ENCODE results near the gene TSSK6.

TSSK6 gene

DNA sequence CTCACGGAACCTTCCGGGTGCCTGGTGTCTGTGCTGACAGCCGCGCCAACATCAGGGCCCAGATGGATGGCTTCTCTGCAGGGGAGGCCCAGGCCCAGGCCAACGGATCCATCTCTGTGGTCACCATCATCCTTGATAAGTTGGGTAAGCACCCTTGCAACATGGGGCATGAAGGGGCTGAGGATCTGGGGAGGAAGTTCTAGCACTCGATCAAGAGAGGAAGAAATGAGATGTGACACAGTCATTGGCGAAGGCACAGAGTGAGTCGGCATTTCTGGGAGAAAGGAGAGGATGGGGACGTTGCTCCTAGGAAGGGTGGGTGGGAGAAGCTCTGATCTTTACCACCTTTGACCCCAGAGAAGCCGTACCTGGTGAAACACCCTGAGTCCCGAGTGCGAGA is 27.2 kb upstream of the TSSK6 start:
- Histone ChIP-seq H3K27me3 (ENCODE audit: control insufficient read depth, insufficient read depth, low read length) (peaks cover 3% of the 10 kb centered on the region), H3K4me1 (peaks cover 3% of the 10 kb centered on the region), H3K4me2 (ENCODE audit: low read length) (no peak overlapping the region), H3K27ac (no peak overlapping the region), H3K36me3 (ENCODE audit: control insufficient read depth, insufficient read depth, low read length) (no peaks in the 10 kb centered on the region), H2AFZ (no peak overlapping the region), H3K9me3 (ENCODE audit: control insufficient read depth, low read length) (no peaks in the 10 kb centered on the region), H3K4me3 (ENCODE audit: low read depth, low read length) (no peak overlapping the region), H3K79me2 (no peaks in the 10 kb centered on the region), H3K9ac (no peak overlapping the region)
- TF ChIP-seq, protein P1, sequence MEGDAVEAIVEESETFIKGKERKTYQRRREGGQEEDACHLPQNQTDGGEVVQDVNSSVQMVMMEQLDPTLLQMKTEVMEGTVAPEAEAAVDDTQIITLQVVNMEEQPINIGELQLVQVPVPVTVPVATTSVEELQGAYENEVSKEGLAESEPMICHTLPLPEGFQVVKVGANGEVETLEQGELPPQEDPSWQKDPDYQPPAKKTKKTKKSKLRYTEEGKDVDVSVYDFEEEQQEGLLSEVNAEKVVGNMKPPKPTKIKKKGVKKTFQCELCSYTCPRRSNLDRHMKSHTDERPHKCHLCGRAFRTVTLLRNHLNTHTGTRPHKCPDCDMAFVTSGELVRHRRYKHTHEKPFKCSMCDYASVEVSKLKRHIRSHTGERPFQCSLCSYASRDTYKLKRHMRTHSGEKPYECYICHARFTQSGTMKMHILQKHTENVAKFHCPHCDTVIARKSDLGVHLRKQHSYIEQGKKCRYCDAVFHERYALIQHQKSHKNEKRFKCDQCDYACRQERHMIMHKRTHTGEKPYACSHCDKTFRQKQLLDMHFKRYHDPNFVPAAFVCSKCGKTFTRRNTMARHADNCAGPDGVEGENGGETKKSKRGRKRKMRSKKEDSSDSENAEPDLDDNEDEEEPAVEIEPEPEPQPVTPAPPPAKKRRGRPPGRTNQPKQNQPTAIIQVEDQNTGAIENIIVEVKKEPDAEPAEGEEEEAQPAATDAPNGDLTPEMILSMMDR (IDR thresholded peaks at IDR 0.05), result no peak

DNA sequence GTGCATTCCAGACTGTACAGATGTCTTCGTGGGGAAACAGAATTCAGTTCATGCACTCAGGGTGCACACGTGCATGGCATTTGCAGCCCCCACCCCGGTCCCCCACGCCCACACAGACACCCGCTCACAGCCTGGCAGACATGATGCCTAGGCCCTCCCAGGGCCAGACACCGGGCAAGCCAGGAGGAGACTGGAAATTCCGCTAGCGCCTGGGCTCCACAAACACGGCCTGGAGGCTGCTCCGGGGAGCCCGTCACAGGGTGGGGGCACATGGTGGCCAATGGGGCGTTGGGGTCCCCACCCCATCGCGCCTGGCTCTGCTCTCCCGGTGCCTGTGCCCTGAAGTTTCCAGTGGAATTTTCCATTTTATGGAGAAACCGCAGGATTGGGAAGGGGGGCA is 26.3 kb upstream of the TSSK6 start:
- H3K27ac ChIP-seq, result no peak overlapping the region
- no peaks in the 10 kb centered on the region for H3K36me3 ChIP-seq (ENCODE audit: control insufficient read depth, insufficient read depth, low read length)
- H3K4me2 ChIP-seq (ENCODE audit: low read length), result no peak overlapping the region
- H3K79me2 ChIP-seq, result no peaks in the 10 kb centered on the region
- H2AFZ ChIP-seq, result no peak overlapping the region
- TF ChIP-seq, protein P1 (IDR thresholded peaks at IDR 0.05), result no peak
- no peak overlapping the region for H3K9ac ChIP-seq
- peaks cover 3% of the 10 kb centered on the region for H3K27me3 ChIP-seq (ENCODE audit: control insufficient read depth, insufficient read depth, low read length)
- H3K9me3 ChIP-seq (ENCODE audit: control insufficient read depth, low read length), result no peaks in the 10 kb centered on the region
- no peak overlapping the region for H3K4me3 ChIP-seq (ENCODE audit: low read depth, low read length)
- peaks cover 3% of the 10 kb centered on the region for H3K4me1 ChIP-seq

DNA sequence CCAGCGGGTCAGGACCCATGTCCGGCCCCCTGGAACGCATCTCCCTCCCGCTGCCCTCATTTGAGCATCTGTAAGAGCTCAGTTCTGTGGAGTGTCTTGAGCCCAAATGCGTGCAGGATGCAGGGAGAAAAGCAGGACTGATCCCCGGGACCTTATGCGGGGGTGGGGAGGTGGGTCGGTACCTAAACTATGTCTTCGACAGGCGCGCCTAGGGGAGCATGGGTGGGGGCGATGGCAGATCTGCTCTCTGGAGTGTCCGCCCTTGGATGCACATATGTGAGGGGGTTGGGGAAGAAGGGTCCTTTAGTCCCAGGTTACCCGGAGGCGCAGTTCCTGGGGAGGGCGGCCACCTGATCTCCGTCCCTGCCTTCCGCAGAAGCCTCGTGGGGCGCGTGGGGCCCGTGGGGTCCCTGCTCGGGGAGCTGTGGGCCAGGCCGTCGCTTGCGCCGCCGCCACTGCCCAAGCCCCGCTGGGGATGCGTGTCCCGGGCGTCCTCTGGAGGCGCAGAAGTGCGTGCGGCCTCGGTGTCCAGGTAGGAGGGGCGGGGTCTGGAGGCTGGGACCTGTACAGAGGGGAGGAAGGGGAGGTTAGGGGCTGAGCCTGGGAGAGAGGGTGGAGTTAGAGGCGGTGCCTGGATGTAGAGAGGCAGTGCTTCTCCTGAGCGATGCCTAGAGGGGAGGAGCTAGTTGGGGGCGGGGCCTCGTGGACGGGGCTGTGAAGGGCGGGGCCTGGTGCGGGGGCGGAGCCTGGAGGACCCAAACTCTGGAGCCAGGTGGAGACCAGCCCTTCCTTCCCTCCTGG is 25.6 kb upstream of the TSSK6 start:
- H3K27me3 ChIP-seq (ENCODE audit: control insufficient read depth, insufficient read depth, low read length), result peaks cover 3% of the 10 kb centered on the region
- peak overlapping the region; percentile 30 for H2AFZ ChIP-seq
- no peak overlapping the region for H3K4me2 ChIP-seq (ENCODE audit: low read length)
- H3K36me3 ChIP-seq (ENCODE audit: control insufficient read depth, insufficient read depth, low read length), result no peaks in the 10 kb centered on the region
- H3K9ac ChIP-seq, result no peak overlapping the region
- no peak overlapping the region for H3K4me3 ChIP-seq (ENCODE audit: low read depth, low read length)
- H3K79me2 ChIP-seq, result no peaks in the 10 kb centered on the region
- H3K4me1 ChIP-seq, result peaks cover 3% of the 10 kb centered on the region
- TF ChIP-seq, protein P1 (IDR thresholded peaks at IDR 0.05), result no peak
- no peaks in the 10 kb centered on the region for H3K9me3 ChIP-seq (ENCODE audit: control insufficient read depth, low read length)
- H3K27ac ChIP-seq, result no peak overlapping the region

DNA sequence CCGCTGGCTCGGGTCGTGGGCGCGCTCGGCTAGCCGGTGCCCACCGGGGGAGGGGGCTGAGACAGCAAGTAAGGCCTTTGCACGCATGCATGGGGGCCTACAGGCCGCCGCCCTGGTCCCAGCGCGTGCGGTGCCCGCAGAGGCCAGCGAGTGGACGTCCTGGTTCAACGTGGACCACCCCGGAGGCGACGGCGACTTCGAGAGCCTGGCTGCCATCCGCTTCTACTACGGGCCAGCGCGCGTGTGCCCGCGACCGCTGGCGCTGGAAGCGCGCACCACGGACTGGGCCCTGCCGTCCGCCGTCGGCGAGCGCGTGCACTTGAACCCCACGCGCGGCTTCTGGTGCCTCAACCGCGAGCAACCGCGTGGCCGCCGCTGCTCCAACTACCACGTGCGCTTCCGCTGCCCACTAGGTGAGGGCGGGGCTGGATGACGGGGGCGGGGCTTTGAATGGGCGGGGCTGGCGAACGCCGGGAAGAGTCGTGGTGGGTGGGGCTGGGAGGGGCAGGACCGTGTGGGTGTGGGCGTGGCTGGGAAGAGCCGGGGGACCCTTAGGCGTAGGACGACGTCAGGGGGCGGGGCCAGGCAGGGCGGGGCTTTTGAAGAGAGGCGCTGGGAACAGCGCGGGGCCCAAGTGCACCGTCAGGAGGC is 24.8 kb upstream of the TSSK6 start:
- H3K27ac ChIP-seq, result no peak overlapping the region
- no peaks in the 10 kb centered on the region for H3K36me3 ChIP-seq (ENCODE audit: control insufficient read depth, insufficient read depth, low read length)
- no peak overlapping the region for H3K4me2 ChIP-seq (ENCODE audit: low read length)
- no peak overlapping the region for H3K4me3 ChIP-seq (ENCODE audit: low read depth, low read length)
- H3K27me3 ChIP-seq (ENCODE audit: control insufficient read depth, insufficient read depth, low read length), result peaks cover 3% of the 10 kb centered on the region
- peaks cover 3% of the 10 kb centered on the region for H3K4me1 ChIP-seq
- TF ChIP-seq, protein P1 (IDR thresholded peaks at IDR 0.05), result no peak
- H3K9me3 ChIP-seq (ENCODE audit: control insufficient read depth, low read length), result no peaks in the 10 kb centered on the region
- H3K79me2 ChIP-seq, result no peaks in the 10 kb centered on the region
- H2AFZ ChIP-seq, result no peak overlapping the region
- no peak overlapping the region for H3K9ac ChIP-seq

All from parathyroid adenoma (tissue), 2 donors.